OCI-LY7 (cell line): ENCODE results near the gene INPP4A. TPM values are rescaled to one million over a fixed set of nuclear protein-coding genes. Genes with fewer than 3 reads are reported as not detected.

ENCODE experiments used
- BruUV-seq: library from RNA; stranded (reverse); fragments of 400-500 nt; replicated peaks from 2 replicates; lab custom pipeline; 2021; lab: Mats Ljungman, UMichigan
- CTCF ChIA-PET: fragments of 300-600 bp; sonication (Branson Sonifier 250); formaldehyde crosslinking; loops from one replicate; lab custom pipeline; 2022; ENCODE audit warnings: antibody characterized with exemption; ENCODE audit not compliant: unreplicated experiment; lab: Charles Lee
- POLR2A ChIA-PET: fragments of 300-600 bp; sonication (Branson Sonifier 250); formaldehyde crosslinking; loops from one replicate; lab custom pipeline; 2022; ENCODE audit warnings: antibody characterized with exemption; lab: Charles Lee
- DNase-seq: peaks from one replicate; pipeline ENCODE4 v3.0.0-alpha.2; 2015; ENCODE audit warnings: low spot score
- H2AFZ ChIP-seq: fragments of 200-600 bp; sonication (generic), shearing (Covaris generic); 2 replicates; pipeline ENCODE4 v1.6.1; 2014; ENCODE audit warnings: mild to moderate bottlenecking, antibody characterized with exemption, low read length, moderate library complexity
- H3K27ac ChIP-seq: fragments of 200-600 bp; sonication (generic); 2 replicates; pipeline ENCODE4 v1.5.1; 2014; ENCODE audit warnings: mixed run types, low read depth, mild to moderate bottlenecking, moderate library complexity, low read length, inconsistent platforms; ENCODE audit not compliant: poor library complexity, severe bottlenecking
- H3K36me3 ChIP-seq: fragments of 200-600 bp; sonication (generic); 2 replicates; pipeline ENCODE4 v1.6.1; 2014; ENCODE audit warnings: mild to moderate bottlenecking, antibody characterized with exemption, low read length, moderate library complexity, mixed read lengths; ENCODE audit not compliant: insufficient read depth
- H3K4me1 ChIP-seq: fragments of 200-600 bp; sonication (generic); 2 replicates; pipeline ENCODE4 v1.5.1; 2014; ENCODE audit warnings: mild to moderate bottlenecking, low read length; ENCODE audit not compliant: insufficient read depth, poor library complexity, severe bottlenecking
- H3K4me2 ChIP-seq: fragments of 200-600 bp; sonication (generic); 2 replicates; pipeline ENCODE4 v1.6.1; 2014; ENCODE audit warnings: mild to moderate bottlenecking, low read length
- H3K4me3 ChIP-seq: fragments of 200-600 bp; sonication (generic); 2 replicates; pipeline ENCODE4 v1.5.1; 2014; ENCODE audit warnings: mild to moderate bottlenecking, low read depth, low read length; ENCODE audit not compliant: poor library complexity, severe bottlenecking
- H3K79me2 ChIP-seq: fragments of 200-600 bp; sonication (generic); 2 replicates; pipeline ENCODE4 v1.6.1; 2016; ENCODE audit warnings: low read depth, mild to moderate bottlenecking, low read length, moderate library complexity, mixed read lengths; ENCODE audit not compliant: insufficient read depth
- H3K9me2 ChIP-seq: fragments of 200-600 bp; sonication (generic); 2 replicates; pipeline ENCODE4 v1.6.1; 2016; ENCODE audit warnings: mild to moderate bottlenecking, low read length, mixed read lengths; ENCODE audit not compliant: insufficient read depth
- H3K9me3 ChIP-seq: fragments of 200-600 bp; sonication (generic); 2 replicates; pipeline ENCODE4 v1.6.1; 2014; ENCODE audit warnings: mild to moderate bottlenecking, mixed run types, low read length, mixed read lengths
- H4K20me1 ChIP-seq: fragments of 200-600 bp; sonication (generic); 2 replicates; pipeline ENCODE4 v1.6.1; 2014; ENCODE audit warnings: mild to moderate bottlenecking, antibody characterized with exemption, low read length, moderate library complexity, mixed read lengths; ENCODE audit not compliant: insufficient read depth
- CTCF ChIP-seq: fragments of 200-600 bp; sonication (generic); conservative IDR thresholded peaks from 2 replicates; pipeline ENCODE4 v1.5.1; 2014; ENCODE audit warnings: mild to moderate bottlenecking, antibody characterized with exemption, low read length, moderate library complexity, mixed read lengths
- EZH2phosphoT487 ChIP-seq: fragments of 200-600 bp; sonication (generic); IDR thresholded peaks from 2 replicates; pipeline ENCODE4 v1.6.1; 2018; ENCODE audit warnings: low read depth, borderline replicate concordance, mild to moderate bottlenecking, mixed run types, antibody characterized with exemption, low read length, moderate library complexity, mixed read lengths
- intact Hi-C: fragments of 100-400 bp; cut with micrococcal nuclease; formaldehyde crosslinking; loops from one replicate; pipeline ENCODE4 v1.10.0; 2022; ENCODE audit not compliant: unreplicated experiment
- total RNA-seq, 2 experiments: library from RNA; depleted of rRNA in 1 of 2; stranded (reverse); fragments of >200 nt in 1 of 2; shearing (Covaris generic) in 1 of 2; gene quantifications; 2 replicates each; pipeline ENCODE4 v1.2.3, GENCODE V29; 2014 to 2022

Gene INPP4A
- total RNA-seq, 2 experiments from 2014 or later, result 28.5 to 28.6 TPM

GRCh38 chr2:98559581-98559980 is 114.9 kb downstream of the INPP4A start:
- Histone ChIP-seq H3K79me2 (no peaks in the 10 kb centered on the region), H2AFZ (peak overlapping the region; percentile 68; the same call in 1 of the 2 replicates), H3K4me3 (no peak overlapping the region), H3K27ac (peak overlapping the region; percentile 64), H4K20me1 (no peaks in the 10 kb centered on the region), H3K9me3 (no peaks in the 10 kb centered on the region), H3K9me2 (no peaks in the 10 kb centered on the region), H3K36me3 (peaks cover 16% of the 10 kb centered on the region; the same call in 1 of the 2 replicates), H3K4me2 (peak overlapping the region; percentile 55), H3K4me1 (peaks cover 82% of the 10 kb centered on the region)
- no TSS peak for BruUV-seq
- TF ChIP-seq EZH2phosphoT487, result no peak
- no peak for TF ChIP-seq CTCF
- peak; percentile 50 for DNase-seq
- intact Hi-C loops, result no loop called here
- CTCF ChIA-PET, result interaction anchor here (1.8 kb wide), 1 partner anchor 13 kb away, joined by 4 read pairs; no protein-coding TSS in a partner anchor
- POLR2A ChIA-PET, result interaction anchor here (0.5 to 1.6 kb wide), 5 partner anchors 11 to 111 kb away, joined by 3 to 8 read pairs (median 4); no protein-coding TSS in a partner anchor

- Histone ChIP-seq H3K4me3 (no peak overlapping the region), H3K9me2 (no peaks in the 10 kb centered on the region), H3K27ac (peak overlapping the region; percentile 64), H3K4me1 (peaks cover 74% of the 10 kb centered on the region), H2AFZ (peak overlapping the region; percentile 68; the same call in 1 of the 2 replicates), H3K9me3 (no peaks in the 10 kb centered on the region), H4K20me1 (no peaks in the 10 kb centered on the region), H3K79me2 (no peaks in the 10 kb centered on the region), H3K4me2 (peak overlapping the region; percentile 55), H3K36me3 (peaks cover 12% of the 10 kb centered on the region; the same call in 1 of the 2 replicates)
- no peak for TF ChIP-seq EZH2phosphoT487
- no peak for TF ChIP-seq CTCF
- intact Hi-C loops, result loop anchor here (5.0 kb wide), 1 partner anchor 893 kb away; the partner anchor contains the start of gene C2orf92
- CTCF ChIA-PET, result interaction anchor here (1.8 kb wide), 1 partner anchor 13 kb away, joined by 4 read pairs; no protein-coding TSS in a partner anchor
- POLR2A ChIA-PET, result interaction anchor here (0.5 to 1.6 kb wide), 4 partner anchors 18 to 112 kb away, joined by 3 to 8 read pairs (median 4); no protein-coding TSS in a partner anchor
- no TSS peak for BruUV-seq
- no peak for DNase-seq
Observed at GRCh38 chr2:98560256-98560771, 115.7 kb downstream of the INPP4A start.

- peak overlapping the region; percentile 55 for H3K4me2 ChIP-seq
- H2AFZ ChIP-seq, result peak overlapping the region; percentile 52; the same call in 1 of the 2 replicates
- no peaks in the 10 kb centered on the region for H3K9me2 ChIP-seq
- H3K36me3 ChIP-seq, result peaks cover 7% of the 10 kb centered on the region; the same call in 1 of the 2 replicates
- no peak overlapping the region for H3K4me3 ChIP-seq
- BruUV-seq, result no TSS peak
- POLR2A ChIA-PET, result no interaction called here
- no peak for TF ChIP-seq CTCF
- no peak for TF ChIP-seq EZH2phosphoT487
- no peaks in the 10 kb centered on the region for H4K20me1 ChIP-seq
- CTCF ChIA-PET, result interaction anchor here (1.8 kb wide), 1 partner anchor 14 kb away, joined by 4 read pairs; no protein-coding TSS in a partner anchor
- no peaks in the 10 kb centered on the region for H3K9me3 ChIP-seq
- no peak overlapping the region for H3K27ac ChIP-seq
- peaks cover 67% of the 10 kb centered on the region for H3K4me1 ChIP-seq
- no peaks in the 10 kb centered on the region for H3K79me2 ChIP-seq
- DNase-seq, result no peak
- intact Hi-C loops, result loop anchor here (5.0 kb wide), 1 partner anchor 894 kb away; the partner anchor contains the start of gene C2orf92
Observed at GRCh38 chr2:98561018-98561417, 116.4 kb downstream of the INPP4A start.
